HCT116 (cell line): ENCODE data around the gene EHMT1.

Experiments used
- CEBPB ChIP-seq: IDR thresholded peaks from 2 replicates; pipeline ENCODE4 v1.6.1; 2012; ENCODE audit warnings: low read depth
- CTCF ChIP-seq, 3 experiments: fragments of 200-600 bp in 1 of 3; sonication (generic) in 1 of 3; IDR thresholded peaks in 2 of 3; conservative IDR thresholded peaks in 1 of 3; 2 replicates each; pipeline ENCODE4 v1.5.1; 2012 to 2017; ENCODE audit warnings: low read depth in 2 of 3, low read length in 2 of 3, antibody characterized with exemption in 1 of 3, borderline replicate concordance in 1 of 3, control low read depth in 1 of 3, mild to moderate bottlenecking in 1 of 3, mixed read lengths in 1 of 3, mixed run types in 1 of 3, moderate library complexity in 1 of 3; ENCODE audit not compliant: insufficient read depth in 1 of 3
- EGR1 ChIP-seq: IDR thresholded peaks from 2 replicates; pipeline ENCODE4 v1.6.1; 2012; ENCODE audit warnings: low read depth
- EZH2 ChIP-seq: fragments of 200-600 bp; sonication (generic); IDR thresholded peaks from 2 replicates; pipeline ENCODE4 v1.6.1; 2017; ENCODE audit warnings: antibody characterized with exemption, mixed run types
- EZH2phosphoT487 ChIP-seq: fragments of 200-600 bp; IDR thresholded peaks from 2 replicates; pipeline ENCODE4 v1.6.1; 2018; ENCODE audit warnings: antibody characterized with exemption, borderline replicate concordance
- MAX ChIP-seq: IDR thresholded peaks from 2 replicates; pipeline ENCODE4 v1.6.1; 2012
- POLR2A ChIP-seq: IDR thresholded peaks from 2 replicates; pipeline ENCODE4 v1.7.0; 2011; ENCODE audit warnings: borderline replicate concordance; ENCODE audit not compliant: insufficient read depth, insufficient read length; ENCODE audit errors: extremely low read depth
- POLR2AphosphoS5 ChIP-seq: IDR thresholded peaks from 2 replicates; pipeline ENCODE4 v1.6.1; 2011; ENCODE audit warnings: mild to moderate bottlenecking, low read depth, low read length, moderate library complexity
- SIN3A ChIP-seq: IDR thresholded peaks from 2 replicates; pipeline ENCODE4 v1.6.1; 2012; ENCODE audit warnings: low read depth
- YY1 ChIP-seq: IDR thresholded peaks from 2 replicates; pipeline ENCODE4 v1.6.1; 2011; ENCODE audit warnings: low read length, low read depth, moderate library complexity, mild to moderate bottlenecking; ENCODE audit not compliant: insufficient replicate concordance; ENCODE audit errors: extremely low read depth
- ZNF274 ChIP-seq: fragments of 200-500 bp; sonication (Bioruptor generic); IDR thresholded peaks from 2 replicates; pipeline ENCODE4 v1.6.1; 2014; ENCODE audit warnings: mild to moderate bottlenecking, low read depth, low read length, inconsistent platforms
- TF ChIP-seq, protein P1 (sequence below): IDR thresholded peaks from 2 replicates; pipeline ENCODE4 v1.6.1; 2012; ENCODE audit warnings: low read depth

- no peak for TF ChIP-seq CTCF (IDR thresholded peaks at IDR 0.05 in 2 of 3, conservative IDR thresholded peaks at IDR 0.05 in 1 of 3; ENCODE audit: borderline replicate concordance in 1 of 3, insufficient read depth in 1 of 3, low read depth in 2 of 3, low read length in 2 of 3)
- no peak for TF ChIP-seq YY1
- TF ChIP-seq POLR2AphosphoS5 = no peak
- no peak for TF ChIP-seq MAX
- TF ChIP-seq EZH2phosphoT487 = no peak
- TF ChIP-seq CEBPB = no peak
- TF ChIP-seq EZH2 = no peak
- no peak for TF ChIP-seq SIN3A
- no peak for TF ChIP-seq EGR1
- no peak for TF ChIP-seq POLR2A
- no peak for TF ChIP-seq ZNF274
- TF ChIP-seq, protein P1, sequence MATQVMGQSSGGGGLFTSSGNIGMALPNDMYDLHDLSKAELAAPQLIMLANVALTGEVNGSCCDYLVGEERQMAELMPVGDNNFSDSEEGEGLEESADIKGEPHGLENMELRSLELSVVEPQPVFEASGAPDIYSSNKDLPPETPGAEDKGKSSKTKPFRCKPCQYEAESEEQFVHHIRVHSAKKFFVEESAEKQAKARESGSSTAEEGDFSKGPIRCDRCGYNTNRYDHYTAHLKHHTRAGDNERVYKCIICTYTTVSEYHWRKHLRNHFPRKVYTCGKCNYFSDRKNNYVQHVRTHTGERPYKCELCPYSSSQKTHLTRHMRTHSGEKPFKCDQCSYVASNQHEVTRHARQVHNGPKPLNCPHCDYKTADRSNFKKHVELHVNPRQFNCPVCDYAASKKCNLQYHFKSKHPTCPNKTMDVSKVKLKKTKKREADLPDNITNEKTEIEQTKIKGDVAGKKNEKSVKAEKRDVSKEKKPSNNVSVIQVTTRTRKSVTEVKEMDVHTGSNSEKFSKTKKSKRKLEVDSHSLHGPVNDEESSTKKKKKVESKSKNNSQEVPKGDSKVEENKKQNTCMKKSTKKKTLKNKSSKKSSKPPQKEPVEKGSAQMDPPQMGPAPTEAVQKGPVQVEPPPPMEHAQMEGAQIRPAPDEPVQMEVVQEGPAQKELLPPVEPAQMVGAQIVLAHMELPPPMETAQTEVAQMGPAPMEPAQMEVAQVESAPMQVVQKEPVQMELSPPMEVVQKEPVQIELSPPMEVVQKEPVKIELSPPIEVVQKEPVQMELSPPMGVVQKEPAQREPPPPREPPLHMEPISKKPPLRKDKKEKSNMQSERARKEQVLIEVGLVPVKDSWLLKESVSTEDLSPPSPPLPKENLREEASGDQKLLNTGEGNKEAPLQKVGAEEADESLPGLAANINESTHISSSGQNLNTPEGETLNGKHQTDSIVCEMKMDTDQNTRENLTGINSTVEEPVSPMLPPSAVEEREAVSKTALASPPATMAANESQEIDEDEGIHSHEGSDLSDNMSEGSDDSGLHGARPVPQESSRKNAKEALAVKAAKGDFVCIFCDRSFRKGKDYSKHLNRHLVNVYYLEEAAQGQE = no peak
Observed at GRCh38 chr9:137797206-137798120, 178.7 kb downstream of the EHMT1 start.
